ENCODE measurements around the gene POU3F3.
A peak's percentile ranks its signal among the peaks of the same experiment; 100 is the strongest.

DNA sequence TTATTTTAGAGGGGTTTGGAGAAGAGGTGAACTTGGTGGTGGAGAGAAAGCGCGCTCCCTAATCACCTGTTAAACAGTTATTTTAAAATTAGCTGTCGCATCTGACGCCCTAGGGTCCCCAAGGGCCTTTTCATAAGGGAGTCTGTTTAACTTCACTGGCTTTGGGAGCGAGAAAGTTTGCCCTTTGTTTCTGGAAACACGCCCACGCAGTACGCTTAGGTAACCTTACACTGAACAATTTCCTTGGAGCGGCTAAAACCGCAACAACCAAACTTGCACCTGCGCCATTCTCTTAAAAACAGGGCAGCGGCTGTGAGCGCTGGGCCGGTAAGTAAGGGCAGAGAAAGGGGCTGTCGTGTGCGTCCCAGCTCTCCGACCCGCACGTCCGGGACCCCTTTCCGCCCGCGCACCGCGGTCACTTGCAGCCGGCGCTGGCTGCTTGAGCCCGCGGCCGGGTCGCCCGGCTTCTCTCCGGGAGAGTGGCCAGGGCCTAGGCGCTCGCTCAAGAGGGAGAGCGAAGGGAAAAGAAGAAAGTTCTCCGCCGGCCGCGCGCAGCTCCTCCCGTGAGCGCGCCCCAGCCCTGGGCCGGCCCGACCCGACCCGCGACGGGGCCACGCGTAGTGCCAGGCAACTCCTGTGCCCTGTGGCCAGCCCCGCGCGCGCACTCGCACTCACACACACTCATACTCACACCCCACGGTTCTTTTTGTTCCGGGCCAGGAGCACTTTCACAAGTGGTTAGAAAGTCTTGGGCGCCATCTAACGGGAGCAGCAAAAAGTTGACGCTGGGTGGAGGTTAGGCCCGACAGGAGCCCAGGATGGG lies 19.2 kb downstream of the POU3F3 start:
- no peak for TF ChIP-seq EP300 (IDR thresholded peaks at IDR 0.05)
- TF ChIP-seq POLR2AphosphoS5 (IDR thresholded peaks at IDR 0.05), result peak; percentile 42
- TF ChIP-seq, protein P1, sequence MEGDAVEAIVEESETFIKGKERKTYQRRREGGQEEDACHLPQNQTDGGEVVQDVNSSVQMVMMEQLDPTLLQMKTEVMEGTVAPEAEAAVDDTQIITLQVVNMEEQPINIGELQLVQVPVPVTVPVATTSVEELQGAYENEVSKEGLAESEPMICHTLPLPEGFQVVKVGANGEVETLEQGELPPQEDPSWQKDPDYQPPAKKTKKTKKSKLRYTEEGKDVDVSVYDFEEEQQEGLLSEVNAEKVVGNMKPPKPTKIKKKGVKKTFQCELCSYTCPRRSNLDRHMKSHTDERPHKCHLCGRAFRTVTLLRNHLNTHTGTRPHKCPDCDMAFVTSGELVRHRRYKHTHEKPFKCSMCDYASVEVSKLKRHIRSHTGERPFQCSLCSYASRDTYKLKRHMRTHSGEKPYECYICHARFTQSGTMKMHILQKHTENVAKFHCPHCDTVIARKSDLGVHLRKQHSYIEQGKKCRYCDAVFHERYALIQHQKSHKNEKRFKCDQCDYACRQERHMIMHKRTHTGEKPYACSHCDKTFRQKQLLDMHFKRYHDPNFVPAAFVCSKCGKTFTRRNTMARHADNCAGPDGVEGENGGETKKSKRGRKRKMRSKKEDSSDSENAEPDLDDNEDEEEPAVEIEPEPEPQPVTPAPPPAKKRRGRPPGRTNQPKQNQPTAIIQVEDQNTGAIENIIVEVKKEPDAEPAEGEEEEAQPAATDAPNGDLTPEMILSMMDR (IDR thresholded peaks at IDR 0.05), result peak in 2 of 4 experiments; percentile 36 to 57
